Fibroblast of lung (primary cell): ENCODE measurements around the gene LRFN2. TPM values are rescaled to one million over a fixed set of nuclear protein-coding genes. Genes with fewer than 3 reads are reported as not detected.

ENCODE experiments used
- DNase-seq, 2 donors: peaks; one replicate each; pipeline versions ENCODE4 v3.0.0 to v3.0.0-alpha.2; 2010; ENCODE audit warnings: low read depth in 2 of 2
- H2AFZ ChIP-seq: 2 replicates; pipeline ENCODE4 v1.5.1; 2012; ENCODE audit warnings: low read length, control low read depth, inconsistent platforms
- H3K27ac ChIP-seq: 2 replicates; pipeline ENCODE4 v1.5.1; 2011; ENCODE audit warnings: low read length, control low read depth; ENCODE audit not compliant: insufficient read depth
- H3K27me3 ChIP-seq: 2 replicates; pipeline ENCODE4 v1.5.1; 2011; ENCODE audit warnings: mild to moderate bottlenecking, low read length; ENCODE audit not compliant: control insufficient read depth, insufficient read depth
- H3K36me3 ChIP-seq: 2 replicates; pipeline ENCODE4 v1.5.1; 2011; ENCODE audit warnings: low read length; ENCODE audit not compliant: control insufficient read depth, insufficient read depth
- H3K4me1 ChIP-seq: 2 replicates; pipeline ENCODE4 v1.5.1; 2011; ENCODE audit warnings: low read length; ENCODE audit not compliant: control insufficient read depth, insufficient read depth; ENCODE audit errors: extremely low read depth
- H3K4me2 ChIP-seq: 2 replicates; pipeline ENCODE4 v1.5.1; 2011; ENCODE audit warnings: low read length, control low read depth; ENCODE audit not compliant: insufficient read depth; ENCODE audit errors: extremely low read depth
- H3K4me3 ChIP-seq, 4 experiments: fragments of 200-600 bp in 1 of 4; sonication (generic) in 1 of 4; replicated peaks in 1 of 4; 2 replicates each; pipeline ENCODE4 v1.5.1; 2011 to 2016; ENCODE audit warnings: low read length in 4 of 4, low read depth in 3 of 4, mild to moderate bottlenecking in 3 of 4, control low read depth in 2 of 4, inconsistent platforms in 1 of 4, mixed read lengths in 1 of 4; ENCODE audit not compliant: insufficient read depth in 1 of 4; ENCODE audit errors: control extremely low read depth in 1 of 4
- H3K79me2 ChIP-seq: 2 replicates; pipeline ENCODE4 v1.5.1; 2012; ENCODE audit warnings: mild to moderate bottlenecking, low read length, inconsistent platforms; ENCODE audit not compliant: control insufficient read depth, insufficient read depth
- H3K9ac ChIP-seq: 2 replicates; pipeline ENCODE4 v1.5.1; 2011; ENCODE audit warnings: mild to moderate bottlenecking, low read length, control low read depth; ENCODE audit not compliant: insufficient read depth
- H3K9me3 ChIP-seq: 2 replicates; pipeline ENCODE4 v1.5.1; 2012; ENCODE audit warnings: low read depth, low read length; ENCODE audit not compliant: control insufficient read depth, insufficient read depth
- H4K20me1 ChIP-seq: 2 replicates; pipeline ENCODE4 v1.5.1; 2011; ENCODE audit warnings: low read length; ENCODE audit not compliant: control insufficient read depth, insufficient read depth; ENCODE audit errors: extremely low read depth
- EZH2 ChIP-seq: IDR thresholded peaks from 2 replicates; pipeline ENCODE4 v1.5.1; 2012; ENCODE audit warnings: low read length, control low read depth, mild to moderate bottlenecking; ENCODE audit errors: missing control alignments
- polyA plus RNA-seq, 2 donors: library from polyadenylated mRNA; depleted of rRNA in 1 of 2; stranded (reverse) in 1 of 2; unstranded in 1 of 2; fragments of >200 nt; gene quantifications; 2 replicates each; pipeline ENCODE4 v1.2.1, GENCODE V29; 2011 to 2012; ENCODE audit warnings: missing spikeins in 1 of 2
- total RNA-seq: library from RNA; depleted of rRNA; stranded (reverse); fragments of >200 nt; gene quantifications from 2 replicates; pipeline ENCODE4 v1.2.1, GENCODE V29; 2014
- TF ChIP-seq, protein P1 (sequence below), 2 donors: IDR thresholded peaks in 1 of 2; conservative IDR thresholded peaks in 1 of 2; 1 replicate in 1 of 2; 2 replicates in 1 of 2; pipeline ENCODE4 v1.5.1; 2011 to 2012; ENCODE audit warnings: low read length in 2 of 2, control low read depth in 1 of 2, inconsistent platforms in 1 of 2, low read depth in 1 of 2, mild to moderate bottlenecking in 1 of 2

LRFN2 gene
- total and polyA plus RNA-seq, 2 donors (not counting 1 experiment from before 2014, with no cell fraction given), result not detected

DNA sequence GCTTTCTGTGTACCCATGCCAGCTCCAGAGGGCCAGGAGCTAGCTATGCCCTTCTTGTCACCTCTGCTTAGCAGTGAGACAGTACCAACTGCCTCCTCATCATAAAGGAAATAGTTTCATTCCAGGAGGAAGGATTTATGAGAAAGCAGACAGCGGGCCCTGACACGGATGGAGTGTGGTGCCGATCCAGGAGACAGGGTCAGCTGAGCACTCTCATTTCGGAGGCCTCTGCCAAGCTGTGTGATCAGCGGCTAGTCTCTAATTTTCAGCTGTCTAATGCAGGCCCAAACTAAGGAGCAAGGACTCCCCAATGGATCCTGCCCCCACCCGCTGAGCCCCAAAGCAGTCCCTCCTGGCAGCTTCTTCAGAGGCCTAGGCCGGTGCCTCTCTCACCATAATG lies 103.1 kb downstream of the LRFN2 start:
- Histone ChIP-seq H3K36me3 (no peaks in the 10 kb centered on the region), H3K9me3 (no peaks in the 10 kb centered on the region), H3K79me2 (no peaks in the 10 kb centered on the region), H3K4me1 (no peaks in the 10 kb centered on the region), H3K4me3 (no peak overlapping the region), H3K4me2 (no peak overlapping the region), H3K9ac (no peak overlapping the region), H3K27ac (no peak overlapping the region), H4K20me1 (no peaks in the 10 kb centered on the region), H2AFZ (no peak overlapping the region), H3K27me3 (no peaks in the 10 kb centered on the region)
- TF ChIP-seq, protein P1, sequence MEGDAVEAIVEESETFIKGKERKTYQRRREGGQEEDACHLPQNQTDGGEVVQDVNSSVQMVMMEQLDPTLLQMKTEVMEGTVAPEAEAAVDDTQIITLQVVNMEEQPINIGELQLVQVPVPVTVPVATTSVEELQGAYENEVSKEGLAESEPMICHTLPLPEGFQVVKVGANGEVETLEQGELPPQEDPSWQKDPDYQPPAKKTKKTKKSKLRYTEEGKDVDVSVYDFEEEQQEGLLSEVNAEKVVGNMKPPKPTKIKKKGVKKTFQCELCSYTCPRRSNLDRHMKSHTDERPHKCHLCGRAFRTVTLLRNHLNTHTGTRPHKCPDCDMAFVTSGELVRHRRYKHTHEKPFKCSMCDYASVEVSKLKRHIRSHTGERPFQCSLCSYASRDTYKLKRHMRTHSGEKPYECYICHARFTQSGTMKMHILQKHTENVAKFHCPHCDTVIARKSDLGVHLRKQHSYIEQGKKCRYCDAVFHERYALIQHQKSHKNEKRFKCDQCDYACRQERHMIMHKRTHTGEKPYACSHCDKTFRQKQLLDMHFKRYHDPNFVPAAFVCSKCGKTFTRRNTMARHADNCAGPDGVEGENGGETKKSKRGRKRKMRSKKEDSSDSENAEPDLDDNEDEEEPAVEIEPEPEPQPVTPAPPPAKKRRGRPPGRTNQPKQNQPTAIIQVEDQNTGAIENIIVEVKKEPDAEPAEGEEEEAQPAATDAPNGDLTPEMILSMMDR (conservative IDR thresholded peaks at IDR 0.05 in 1 of 2, IDR thresholded peaks at IDR 0.05 in 1 of 2; ENCODE audit: low read depth in 1 of 2, low read length in 2 of 2), result no peak
- TF ChIP-seq EZH2, result no peak
- no peak for DNase-seq

DNA sequence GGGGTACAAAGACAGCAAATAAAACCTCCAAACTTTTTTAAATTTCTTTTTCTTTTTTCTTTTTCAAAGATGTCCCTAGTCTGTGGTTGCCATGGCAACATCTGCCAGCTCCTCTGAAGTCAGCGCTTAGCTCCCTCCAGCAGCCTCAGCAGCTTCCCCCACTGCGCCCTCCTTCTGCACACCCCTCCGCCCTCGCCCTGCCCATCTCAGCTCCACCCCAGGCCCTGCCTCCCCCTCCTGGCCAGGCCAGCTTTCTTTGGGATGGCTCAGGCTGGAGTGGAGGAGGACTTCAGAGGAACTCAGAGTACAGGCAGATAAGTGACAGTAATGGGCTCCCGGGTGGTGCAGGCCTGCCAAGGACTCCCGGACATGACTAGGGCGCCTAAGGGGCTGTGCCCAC lies 104.6 kb downstream of the LRFN2 start:
- Histone ChIP-seq H2AFZ (no peak overlapping the region), H3K9me3 (no peaks in the 10 kb centered on the region), H3K27me3 (no peaks in the 10 kb centered on the region), H3K36me3 (no peaks in the 10 kb centered on the region), H4K20me1 (no peaks in the 10 kb centered on the region), H3K4me3 (no peak overlapping the region), H3K9ac (no peak overlapping the region), H3K27ac (no peak overlapping the region), H3K79me2 (no peaks in the 10 kb centered on the region), H3K4me1 (no peaks in the 10 kb centered on the region), H3K4me2 (no peak overlapping the region)
- DNase-seq, result no peak
- TF ChIP-seq EZH2, result no peak
- TF ChIP-seq, protein P1 (conservative IDR thresholded peaks at IDR 0.05 in 1 of 2, IDR thresholded peaks at IDR 0.05 in 1 of 2; ENCODE audit: low read depth in 1 of 2, low read length in 2 of 2), result no peak

DNA sequence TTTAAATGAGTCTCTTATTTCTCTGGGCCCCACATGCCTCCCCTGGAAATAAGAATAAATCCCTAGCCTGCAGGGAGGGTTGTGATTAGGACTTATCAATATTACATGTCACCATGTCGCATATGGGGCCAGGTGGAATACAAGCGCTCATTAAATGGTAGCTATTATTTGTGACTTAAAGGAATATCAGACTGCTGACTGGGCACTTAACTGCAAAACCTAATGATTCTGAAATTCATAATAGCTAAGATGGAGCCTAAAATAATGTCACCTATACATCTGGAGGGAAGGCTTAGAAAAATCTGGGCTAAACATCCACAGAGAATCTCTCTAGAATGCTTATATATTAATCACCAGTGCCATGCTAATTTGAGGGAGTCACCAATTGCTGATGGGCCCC lies 106.5 kb downstream of the LRFN2 start:
- no peaks in the 10 kb centered on the region for H3K4me1 ChIP-seq
- no peaks in the 10 kb centered on the region for H4K20me1 ChIP-seq
- H3K79me2 ChIP-seq, result no peaks in the 10 kb centered on the region
- no peak overlapping the region for H3K4me2 ChIP-seq
- H3K9me3 ChIP-seq, result no peaks in the 10 kb centered on the region
- no peak overlapping the region for H2AFZ ChIP-seq
- TF ChIP-seq, protein P1 (conservative IDR thresholded peaks at IDR 0.05 in 1 of 2, IDR thresholded peaks at IDR 0.05 in 1 of 2; ENCODE audit: low read depth in 1 of 2, low read length in 2 of 2), result no peak
- no peak for TF ChIP-seq EZH2
- no peak for DNase-seq
- H3K36me3 ChIP-seq, result no peaks in the 10 kb centered on the region
- no peak overlapping the region for H3K4me3 ChIP-seq
- H3K27ac ChIP-seq, result no peak overlapping the region
- no peaks in the 10 kb centered on the region for H3K27me3 ChIP-seq
- H3K9ac ChIP-seq, result no peak overlapping the region
